SJCRH30 (cell line): ENCODE measurements around the gene MGST2. TPM values are rescaled to one million over a fixed set of nuclear protein-coding genes. Genes with fewer than 3 reads are reported as not detected.
A peak's percentile ranks its signal among the peaks of the same experiment; 100 is the strongest.

ENCODE experiments used
- DNase-seq, 2 experiments: peaks; one replicate each; pipeline ENCODE4 v3.0.0-alpha.2; 2015 to 2020
- H3K27ac ChIP-seq: fragments of 250-450 bp; sonication (Bioruptor Pico); 2 replicates; pipeline ENCODE4 v1.5.1; 2020; ENCODE audit warnings: mild to moderate bottlenecking, moderate library complexity
- H3K27me3 ChIP-seq: fragments of 250-450 bp; sonication (Bioruptor Pico); 2 replicates; pipeline ENCODE4 v1.5.1; 2020; ENCODE audit warnings: mild to moderate bottlenecking, moderate library complexity
- H3K36me3 ChIP-seq: fragments of 250-450 bp; sonication (Bioruptor Pico); 2 replicates; pipeline ENCODE4 v1.5.1; 2020; ENCODE audit warnings: mild to moderate bottlenecking, moderate library complexity
- H3K4me1 ChIP-seq: fragments of 250-450 bp; sonication (Bioruptor Pico); 2 replicates; pipeline ENCODE4 v1.5.1; 2020; ENCODE audit warnings: mild to moderate bottlenecking, moderate library complexity
- H3K4me3 ChIP-seq: fragments of 250-450 bp; sonication (Bioruptor Pico); 2 replicates; pipeline ENCODE4 v1.5.1; 2020; ENCODE audit warnings: mild to moderate bottlenecking, moderate library complexity
- H3K9me3 ChIP-seq: fragments of 250-450 bp; sonication (Bioruptor Pico); replicated peaks from 2 replicates; pipeline ENCODE4 v1.5.1; 2020; ENCODE audit warnings: mild to moderate bottlenecking, moderate library complexity
- total RNA-seq: library from RNA; depleted of rRNA; stranded (reverse); fragments of >200 nt; shearing (Covaris generic); gene quantifications from 2 replicates; pipeline ENCODE4 v1.2.3, GENCODE V29; 2014

The MGST2 gene
- total RNA-seq, 1 experiment from 2014 or later, result 27.2 TPM

GRCh38 chr4:139719381-139720101 lies 53.9 kb downstream of the MGST2 start:
- Histone ChIP-seq H3K9me3 (no peaks in the 10 kb centered on the region), H3K27ac (no peak overlapping the region), H3K4me3 (no peak overlapping the region), H3K4me1 (no peaks in the 10 kb centered on the region), H3K27me3 (no peaks in the 10 kb centered on the region), H3K36me3 (no peaks in the 10 kb centered on the region; the same call in 1 of the 2 replicates)
- DNase-seq, result no peak

- Histone ChIP-seq H3K27ac (no peak overlapping the region), H3K36me3 (no peaks in the 10 kb centered on the region; the same call in 1 of the 2 replicates), H3K4me1 (no peaks in the 10 kb centered on the region)
Observed at GRCh38 chr4:139720806-139721205, 55.2 kb downstream of the MGST2 start.

GRCh38 chr4:139721789-139722188 lies 56.2 kb downstream of the MGST2 start:
- no peaks in the 10 kb centered on the region for H3K27me3 ChIP-seq
- no peaks in the 10 kb centered on the region for H3K9me3 ChIP-seq
- no peaks in the 10 kb centered on the region for H3K4me1 ChIP-seq
- H3K27ac ChIP-seq, result no peak overlapping the region
- H3K4me3 ChIP-seq, result no peak overlapping the region
- no peaks in the 10 kb centered on the region; the same call in 1 of the 2 replicates for H3K36me3 ChIP-seq
- DNase-seq, result no peak

More at GRCh38 chr4:139720806-139721205, 55.2 kb downstream of the MGST2 start:
- DNase-seq, result no peak
- no peak overlapping the region for H3K4me3 ChIP-seq
- H3K9me3 ChIP-seq, result no peaks in the 10 kb centered on the region
- no peaks in the 10 kb centered on the region for H3K27me3 ChIP-seq

DNA sequence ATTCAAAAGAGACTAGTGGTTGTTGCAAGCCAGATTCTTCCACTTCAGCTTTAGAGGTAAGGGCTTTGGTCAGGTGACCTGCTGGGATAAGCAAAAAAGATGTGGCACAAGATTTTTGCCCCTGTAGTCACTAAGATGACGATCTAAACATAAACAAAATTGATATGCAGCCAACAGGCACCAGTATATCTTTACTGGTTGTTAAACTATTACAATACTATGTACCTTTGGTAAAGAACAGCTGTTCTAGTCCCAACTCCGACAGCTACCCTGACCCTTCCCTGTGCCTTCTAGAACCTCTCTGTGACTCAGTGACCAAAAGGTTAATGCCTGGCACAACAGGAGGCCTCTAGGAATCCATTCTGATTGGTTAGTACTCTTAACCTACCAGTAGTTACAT lies 59.6 kb downstream of the MGST2 start:
- Histone ChIP-seq H3K27ac (no peak overlapping the region), H3K4me3 (no peak overlapping the region), H3K27me3 (no peaks in the 10 kb centered on the region), H3K9me3 (no peaks in the 10 kb centered on the region), H3K36me3 (no peaks in the 10 kb centered on the region; the same call in 1 of the 2 replicates), H3K4me1 (no peaks in the 10 kb centered on the region)
- DNase-seq, result no peak

GRCh38 chr4:139726615-139727014 lies 61.0 kb downstream of the MGST2 start:
- H3K36me3 ChIP-seq, result no peaks in the 10 kb centered on the region
- no peaks in the 10 kb centered on the region for H3K27me3 ChIP-seq
- H3K27ac ChIP-seq, result no peak overlapping the region
- DNase-seq, result no peak
- no peaks in the 10 kb centered on the region for H3K4me1 ChIP-seq
- H3K4me3 ChIP-seq, result no peak overlapping the region
- H3K9me3 ChIP-seq, result no peaks in the 10 kb centered on the region

DNA sequence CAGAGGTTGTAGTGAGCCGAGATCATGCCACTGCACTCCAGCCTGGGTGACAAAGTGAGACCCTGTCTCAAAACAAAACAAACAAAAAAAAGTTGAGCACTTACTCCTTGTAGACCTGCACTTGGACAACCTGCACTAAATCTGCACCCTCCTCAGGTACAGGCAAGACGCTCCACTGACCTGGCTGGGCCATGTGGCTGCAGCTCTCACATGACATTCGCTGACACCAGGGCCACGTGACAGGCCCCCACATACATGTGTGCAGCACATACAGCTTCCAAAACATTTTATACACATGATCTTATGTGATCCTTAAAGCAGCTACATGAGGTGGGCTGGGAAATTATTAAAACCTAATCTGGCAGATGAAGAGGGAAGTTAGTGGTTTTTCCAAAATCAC lies 62.5 kb downstream of the MGST2 start:
- Histone ChIP-seq H3K4me1 (no peaks in the 10 kb centered on the region), H3K9me3 (no peaks in the 10 kb centered on the region), H3K4me3 (no peak overlapping the region), H3K27ac (no peak overlapping the region), H3K36me3 (no peaks in the 10 kb centered on the region), H3K27me3 (no peaks in the 10 kb centered on the region)
- DNase-seq, result no peak

DNA sequence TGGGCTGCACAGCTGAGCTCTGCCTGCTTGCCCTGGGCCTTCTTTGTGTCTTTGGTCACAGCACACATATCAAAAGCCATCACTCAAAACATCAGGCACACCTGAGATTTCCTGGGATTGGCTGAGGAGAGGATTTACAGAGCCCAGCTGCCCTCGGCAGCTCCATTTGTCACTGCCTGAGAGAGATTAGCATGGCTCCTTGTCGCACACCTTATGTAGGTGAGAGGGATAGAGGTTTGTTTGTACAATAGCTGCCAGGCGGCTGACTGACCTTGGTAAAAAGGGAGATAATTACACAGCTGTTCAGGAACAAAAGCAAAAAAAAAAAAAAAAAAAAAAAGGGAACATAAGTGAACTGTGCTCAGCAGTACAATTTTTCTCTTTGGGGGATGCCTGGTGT lies 63.2 kb downstream of the MGST2 start:
- Histone ChIP-seq H3K27me3 (no peaks in the 10 kb centered on the region), H3K36me3 (no peaks in the 10 kb centered on the region), H3K4me1 (no peaks in the 10 kb centered on the region), H3K9me3 (no peaks in the 10 kb centered on the region), H3K4me3 (no peak overlapping the region), H3K27ac (no peak overlapping the region)
- no peak for DNase-seq

DNA sequence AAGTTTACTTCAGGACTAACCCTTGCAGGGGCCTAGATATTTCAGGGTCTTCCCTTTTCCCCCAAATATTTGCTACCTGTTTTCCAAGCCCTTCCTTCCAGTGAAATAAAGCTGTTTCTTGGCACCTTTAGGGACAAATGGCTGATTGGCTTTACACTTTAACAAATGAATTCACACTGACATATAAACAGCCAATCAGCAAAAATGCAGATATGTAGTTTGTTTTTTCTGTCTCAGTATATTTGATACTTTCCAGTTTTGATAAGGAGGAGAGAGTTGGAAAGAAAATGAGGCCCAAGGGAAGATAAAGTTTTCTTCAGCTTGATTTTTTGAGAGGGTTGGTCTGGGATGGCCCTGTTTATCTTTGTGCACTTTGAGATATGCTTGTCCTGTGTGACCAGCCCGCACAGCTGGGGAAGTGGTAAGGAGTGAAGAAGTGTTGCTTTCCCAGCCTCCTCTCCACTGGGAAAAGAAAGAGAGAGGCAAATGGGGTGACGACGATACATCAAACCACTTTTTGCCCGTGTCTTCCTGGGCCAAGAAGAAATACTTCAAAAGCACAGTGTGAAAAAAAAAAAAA lies 67.5 kb downstream of the MGST2 start:
- no peak overlapping the region for H3K4me3 ChIP-seq
- H3K36me3 ChIP-seq, result no peaks in the 10 kb centered on the region
- H3K27ac ChIP-seq, result no peak overlapping the region
- H3K27me3 ChIP-seq, result no peaks in the 10 kb centered on the region
- DNase-seq, result no peak
- no peaks in the 10 kb centered on the region for H3K4me1 ChIP-seq
- H3K9me3 ChIP-seq, result no peaks in the 10 kb centered on the region

GRCh38 chr4:139734201-139734874 lies 68.7 kb downstream of the MGST2 start:
- peak overlapping the region; percentile 36; the same call in 1 of the 2 replicates for H3K27ac ChIP-seq
- H3K4me3 ChIP-seq, result peak overlapping the region; percentile 53
- H3K9me3 ChIP-seq, result no peaks in the 10 kb centered on the region
- H3K36me3 ChIP-seq, result no peaks in the 10 kb centered on the region
- DNase-seq, result peak in 1 of 2 experiments; percentile 16
- no peaks in the 10 kb centered on the region for H3K27me3 ChIP-seq
- no peaks in the 10 kb centered on the region for H3K4me1 ChIP-seq

DNA sequence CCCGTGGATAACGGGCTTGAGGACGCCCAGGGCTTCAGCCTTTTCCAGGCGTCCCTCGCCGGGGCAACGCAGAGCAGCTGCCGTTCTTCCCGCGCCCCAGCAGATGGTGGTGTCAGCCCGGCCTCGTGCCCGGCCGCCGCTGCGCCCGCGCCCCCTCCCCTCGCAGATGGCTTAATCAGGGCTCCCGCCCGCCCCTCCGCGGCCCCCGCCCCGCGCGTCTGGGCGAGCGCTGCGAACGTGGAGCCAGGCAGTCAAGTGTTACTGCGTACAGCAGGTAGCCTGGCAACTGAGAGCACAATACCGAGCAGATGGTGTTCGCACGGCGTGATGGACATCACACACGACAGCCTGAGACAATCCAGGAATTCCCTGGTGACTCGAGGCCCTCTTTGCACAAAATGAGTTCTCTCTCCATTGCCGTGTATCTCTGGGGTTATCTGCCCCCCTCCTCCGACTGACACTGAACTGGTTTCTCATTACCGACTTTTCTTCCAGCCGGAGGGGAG lies 69.3 kb downstream of the MGST2 start:
- peak overlapping the region; percentile 36; the same call in 1 of the 2 replicates for H3K27ac ChIP-seq
- no peaks in the 10 kb centered on the region for H3K36me3 ChIP-seq
- no peaks in the 10 kb centered on the region for H3K27me3 ChIP-seq
- no peaks in the 10 kb centered on the region for H3K9me3 ChIP-seq
- DNase-seq, result peak; percentile 79 to 83
- peaks cover 1% of the 10 kb centered on the region; the same call in 1 of the 2 replicates for H3K4me1 ChIP-seq
- peak overlapping the region; percentile 53 for H3K4me3 ChIP-seq

- DNase-seq, result no peak
- Histone ChIP-seq H3K36me3 (no peaks in the 10 kb centered on the region), H3K4me1 (peaks cover 8% of the 10 kb centered on the region), H3K27me3 (no peaks in the 10 kb centered on the region), H3K9me3 (no peaks in the 10 kb centered on the region), H3K27ac (no peak overlapping the region), H3K4me3 (peak overlapping the region; percentile 53)
Observed at GRCh38 chr4:139735381-139736273, 70.0 kb downstream of the MGST2 start.

GRCh38 chr4:139736274-139736660 lies 70.6 kb downstream of the MGST2 start:
- peaks cover 13% of the 10 kb centered on the region for H3K4me1 ChIP-seq
- no peaks in the 10 kb centered on the region for H3K27me3 ChIP-seq
- no peaks in the 10 kb centered on the region for H3K9me3 ChIP-seq
- no peak overlapping the region for H3K27ac ChIP-seq
- DNase-seq, result no peak
- H3K36me3 ChIP-seq, result no peaks in the 10 kb centered on the region
- no peak overlapping the region for H3K4me3 ChIP-seq

GRCh38 chr4:139736661-139737060 lies 71.0 kb downstream of the MGST2 start:
- Histone ChIP-seq H3K36me3 (no peaks in the 10 kb centered on the region), H3K27me3 (no peaks in the 10 kb centered on the region), H3K4me1 (peaks cover 13% of the 10 kb centered on the region), H3K9me3 (no peaks in the 10 kb centered on the region), H3K27ac (no peak overlapping the region), H3K4me3 (no peak overlapping the region)
- DNase-seq, result no peak

GRCh38 chr4:139738846-139739613 lies 73.4 kb downstream of the MGST2 start:
- H3K4me1 ChIP-seq, result peaks cover 13% of the 10 kb centered on the region
- DNase-seq, result no peak
- no peaks in the 10 kb centered on the region for H3K9me3 ChIP-seq
- no peaks in the 10 kb centered on the region for H3K36me3 ChIP-seq
- H3K27ac ChIP-seq, result no peak overlapping the region
- no peaks in the 10 kb centered on the region for H3K27me3 ChIP-seq
- H3K4me3 ChIP-seq, result no peak overlapping the region
